ENCODE results near the gene FOSL1. TPM values are rescaled to one million over a fixed set of nuclear protein-coding genes. Genes with fewer than 3 reads are reported as not detected.
"Not testable (repeated sequence)": the region's sequence is repeated elsewhere in the genome, so short reads cannot be mapped to it uniquely, and the experiment has no call there.

Gene FOSL1
- total RNA-seq, 2 experiments from 2014 or later: 8.2 TPM

- not testable (repeated sequence) for H3K27me3 Mint-ChIP-seq (ENCODE audit: low read depth); H3K9me3 Mint-ChIP-seq
- Mint-ChIP-seq H3K36me3 (ENCODE audit: low read depth) (peaks cover 31% of the 10 kb centered on the region), H3K27ac (peak overlapping the region; percentile 83), H3K4me1 (ENCODE audit: low read depth) (peaks cover 73% of the 10 kb centered on the region), H3K4me3 (peak overlapping the region; percentile 79)
- DNase-seq: peak; percentile 48
- intact Hi-C loops (cut with micrococcal nuclease): loop anchor here (5.0 to 10.0 kb wide), 3 partner anchors 160 to 243 kb away; partner anchors contain the start of genes PACS1 and SF3B2
- CTCF ChIA-PET: interaction anchor here (0.7 to 14.7 kb wide), 8 partner anchors 7 to 186 kb away, joined by 3 to 178 read pairs (median 4); partner anchors contain the start of genes CFL1, FOSL1 and MUS81
These were observed 8.0 kb downstream of the FOSL1 start for GRCh38 chr11:65892137-65892540.

- Mint-ChIP-seq H3K4me1 (ENCODE audit: low read depth) (peaks cover 73% of the 10 kb centered on the region), H3K4me3 (peak overlapping the region; percentile 79), H3K27me3 (ENCODE audit: low read depth) (no peaks in the 10 kb centered on the region), H3K27ac (peak overlapping the region; percentile 83), H3K36me3 (ENCODE audit: low read depth) (peaks cover 33% of the 10 kb centered on the region), H3K9me3 (no peaks in the 10 kb centered on the region)
- intact Hi-C loops (cut with micrococcal nuclease): loop anchor here (2.0 to 10.0 kb wide), 4 partner anchors 161 to 377 kb away; partner anchors contain the start of genes PACS1, RAB1B and SF3B2
- CTCF ChIA-PET: interaction anchor here (0.6 to 14.7 kb wide), 20 partner anchors 6 to 185 kb away, joined by 3 to 178 read pairs (median 5); partner anchors contain the start of genes CFL1, FOSL1 and MUS81
- peak; percentile 40 for DNase-seq
These were observed 8.7 kb downstream of the FOSL1 start for GRCh38 chr11:65891219-65892136.

GRCh38 chr11:65890324-65891218, 9.6 kb downstream of the FOSL1 start, which contains the start of gene CCDC85B:
Gene CCDC85B (plus strand): TSS chr11:65890673. CDS start chr11:65890784, 111 bp downstream.
- intact Hi-C loops (cut with micrococcal nuclease): loop anchor here (1.0 to 10.0 kb wide), 7 partner anchors 29 to 378 kb away; partner anchors contain the start of genes C11orf68, DRAP1, PACS1 and RAB1B
- H3K27me3 Mint-ChIP-seq (ENCODE audit: low read depth): no peaks in the 10 kb centered on the region
- DNase-seq: peak; percentile 99

GRCh38 chr11:65888163-65888814, 11.9 kb downstream of the FOSL1 start, which contains the start of gene FIBP:
Gene FIBP (minus strand): TSS chr11:65888471. CDS start chr11:65888418, 53 bp downstream.
- H3K27me3 Mint-ChIP-seq (ENCODE audit: low read depth): no peaks in the 10 kb centered on the region
- H3K4me1 Mint-ChIP-seq (ENCODE audit: low read depth): peaks cover 62% of the 10 kb centered on the region
- H3K27ac Mint-ChIP-seq: peak within 1 kb of the TSS; percentile 95
- intact Hi-C loops (cut with micrococcal nuclease): loop anchor here (1.0 to 2.0 kb wide), 5 partner anchors 12 to 177 kb away; partner anchors contain the start of genes AP5B1, CFL1, EFEMP2 and FOSL1
- H3K9me3 Mint-ChIP-seq: no peaks in the 10 kb centered on the region
- CTCF ChIA-PET: interaction anchor here (0.7 to 14.7 kb wide), 25 partner anchors 9 to 223 kb away, joined by 3 to 178 read pairs (median 5); partner anchors contain the start of genes CFL1, EFEMP2, FOSL1 and MUS81
- peaks cover 37% of the 10 kb centered on the region for H3K36me3 Mint-ChIP-seq (ENCODE audit: low read depth)
- DNase-seq: peak; percentile 99
- H3K4me3 Mint-ChIP-seq: peak within 1 kb of the TSS; percentile 97

More at GRCh38 chr11:65890324-65891218, 9.6 kb downstream of the FOSL1 start, which contains the start of gene CCDC85B:
- Mint-ChIP-seq H3K4me3 (peak within 1 kb of the TSS; percentile 97), H3K36me3 (ENCODE audit: low read depth) (peaks cover 29% of the 10 kb centered on the region), H3K4me1 (ENCODE audit: low read depth) (peaks cover 66% of the 10 kb centered on the region), H3K9me3 (no peaks in the 10 kb centered on the region), H3K27ac (peak within 1 kb of the TSS; percentile 95)
- CTCF ChIA-PET: interaction anchor here (0.6 to 14.7 kb wide), 21 partner anchors 7 to 245 kb away, joined by 3 to 178 read pairs (median 5); partner anchors contain the start of genes CFL1, FOSL1 and MUS81

GRCh38 chr11:65887723-65888162, 12.4 kb downstream of the FOSL1 start:
- Mint-ChIP-seq H3K27ac (peak overlapping the region; percentile 95), H3K4me1 (ENCODE audit: low read depth) (peaks cover 57% of the 10 kb centered on the region), H3K4me3 (peak overlapping the region; percentile 97), H3K9me3 (no peaks in the 10 kb centered on the region), H3K36me3 (ENCODE audit: low read depth) (peaks cover 39% of the 10 kb centered on the region), H3K27me3 (ENCODE audit: low read depth) (no peaks in the 10 kb centered on the region)
- peak; percentile 50 for DNase-seq
- intact Hi-C loops (cut with micrococcal nuclease): loop anchor here (1.0 to 2.0 kb wide), 5 partner anchors 13 to 177 kb away; partner anchors contain the start of genes AP5B1, CFL1, EFEMP2 and FOSL1
- CTCF ChIA-PET: interaction anchor here (0.6 to 14.7 kb wide), 29 partner anchors 9 to 222 kb away, joined by 3 to 178 read pairs (median 5); partner anchors contain the start of genes BANF1, CFL1, EFEMP2 and EIF1AD

GRCh38 chr11:65886826-65887722, 13.1 kb downstream of the FOSL1 start:
- Mint-ChIP-seq H3K9me3 (no peaks in the 10 kb centered on the region), H3K36me3 (ENCODE audit: low read depth) (peaks cover 33% of the 10 kb centered on the region), H3K4me1 (ENCODE audit: low read depth) (peaks cover 52% of the 10 kb centered on the region), H3K27ac (peak overlapping the region; percentile 95), H3K4me3 (peak overlapping the region; percentile 97), H3K27me3 (ENCODE audit: low read depth) (no peaks in the 10 kb centered on the region)
- CTCF ChIA-PET: interaction anchor here (0.6 to 14.7 kb wide), 23 partner anchors 9 to 520 kb away, joined by 3 to 178 read pairs (median 5); partner anchors contain the start of genes BANF1, CFL1, EFEMP2 and EIF1AD
- intact Hi-C loops (cut with micrococcal nuclease): no loop called here
- DNase-seq: no peak

GRCh38 chr11:65885808-65886536, 14.2 kb downstream of the FOSL1 start:
- no peak for DNase-seq
- Mint-ChIP-seq H3K4me3 (peak overlapping the region; percentile 97), H3K27ac (no peak overlapping the region), H3K36me3 (ENCODE audit: low read depth) (peaks cover 29% of the 10 kb centered on the region), H3K27me3 (ENCODE audit: low read depth) (no peaks in the 10 kb centered on the region), H3K9me3 (no peaks in the 10 kb centered on the region), H3K4me1 (ENCODE audit: low read depth) (peaks cover 57% of the 10 kb centered on the region)
- CTCF ChIA-PET: interaction anchor here (0.7 to 14.7 kb wide), 26 partner anchors 8 to 174 kb away, joined by 3 to 178 read pairs (median 8); partner anchors contain the start of genes CFL1, EFEMP2, MUS81 and SNX32
- intact Hi-C loops (cut with micrococcal nuclease): loop anchor here (2.0 kb wide), 1 partner anchor 25 kb away; no protein-coding TSS in a partner anchor

GRCh38 chr11:65885231-65885630, 15.0 kb downstream of the FOSL1 start:
- intact Hi-C loops (cut with micrococcal nuclease): loop anchor here (2.0 kb wide), 1 partner anchor 26 kb away; no protein-coding TSS in a partner anchor
- H3K4me3 Mint-ChIP-seq: no peak overlapping the region
- no peaks in the 10 kb centered on the region for H3K9me3 Mint-ChIP-seq
- CTCF ChIA-PET: interaction anchor here (0.6 to 14.7 kb wide), 41 partner anchors 10 to 404 kb away, joined by 3 to 178 read pairs (median 6); partner anchors contain the start of genes CFL1, EFEMP2, MUS81 and SART1
- no peak overlapping the region for H3K27ac Mint-ChIP-seq
- DNase-seq: no peak
- H3K36me3 Mint-ChIP-seq (ENCODE audit: low read depth): peaks cover 29% of the 10 kb centered on the region
- H3K4me1 Mint-ChIP-seq (ENCODE audit: low read depth): peaks cover 63% of the 10 kb centered on the region
- no peaks in the 10 kb centered on the region for H3K27me3 Mint-ChIP-seq (ENCODE audit: low read depth)

- DNase-seq: peak; percentile 86
- Mint-ChIP-seq H3K27me3 (ENCODE audit: low read depth) (no peaks in the 10 kb centered on the region), H3K9me3 (no peaks in the 10 kb centered on the region), H3K36me3 (ENCODE audit: low read depth) (peaks cover 29% of the 10 kb centered on the region), H3K27ac (peak overlapping the region; percentile 80), H3K4me3 (no peak overlapping the region), H3K4me1 (ENCODE audit: low read depth) (peaks cover 63% of the 10 kb centered on the region)
- CTCF ChIA-PET: interaction anchor here (0.6 to 14.7 kb wide), 47 partner anchors 11 to 1102 kb away, joined by 3 to 178 read pairs (median 5); partner anchors contain the start of genes CFL1, EFEMP2, MUS81 and SART1
- intact Hi-C loops (cut with micrococcal nuclease): loop anchor here (1.0 to 2.0 kb wide), 2 partner anchors 26 to 105 kb away; no protein-coding TSS in a partner anchor
These were observed 15.5 kb downstream of the FOSL1 start for GRCh38 chr11:65884716-65885092.
